OCI-LY1 (cell line): ENCODE results near the gene RPN1.

ENCODE experiments used
- H2AFZ ChIP-seq: fragments of 200-600 bp; sonication (generic), shearing (Covaris generic); 2 replicates; pipeline ENCODE4 v1.6.0; 2014; ENCODE audit warnings: antibody characterized with exemption, mild to moderate bottlenecking, low read length
- H3F3A ChIP-seq: fragments of 200-600 bp; sonication (generic), shearing (Covaris generic); 2 replicates; pipeline ENCODE4 v1.6.0; 2014; ENCODE audit warnings: mild to moderate bottlenecking, antibody characterized with exemption, low read length, moderate library complexity; ENCODE audit not compliant: insufficient read depth
- H3K27ac ChIP-seq: fragments of 200-600 bp; sonication (generic); 2 replicates; pipeline ENCODE4 v1.5.1; 2014; ENCODE audit warnings: low read length, mixed run types, mild to moderate bottlenecking, low read depth; ENCODE audit not compliant: poor library complexity, severe bottlenecking
- H3K27me3 ChIP-seq: fragments of 200-600 bp; sonication (generic); 2 replicates; pipeline ENCODE4 v1.6.0; 2014; ENCODE audit warnings: antibody characterized with exemption, mild to moderate bottlenecking, low read length, moderate library complexity; ENCODE audit not compliant: insufficient read depth
- H3K36me3 ChIP-seq: fragments of 200-600 bp; sonication (generic); 2 replicates; pipeline ENCODE4 v1.6.1; 2014; ENCODE audit warnings: mild to moderate bottlenecking, antibody characterized with exemption, low read length, moderate library complexity, mixed read lengths; ENCODE audit not compliant: insufficient read depth
- H3K4me1 ChIP-seq: fragments of 200-600 bp; sonication (generic); 2 replicates; pipeline ENCODE4 v1.5.1; 2014; ENCODE audit warnings: mild to moderate bottlenecking, low read length, moderate library complexity; ENCODE audit not compliant: insufficient read depth, severe bottlenecking
- H3K4me2 ChIP-seq: fragments of 200-600 bp; sonication (generic), shearing (Covaris generic); 2 replicates; pipeline ENCODE4 v1.6.1; 2014; ENCODE audit warnings: low read length
- H3K4me3 ChIP-seq: fragments of 200-600 bp; sonication (generic); 2 replicates; pipeline ENCODE4 v1.5.1; 2014; ENCODE audit warnings: low read length, low read depth, mild to moderate bottlenecking, mixed read lengths; ENCODE audit not compliant: poor library complexity, severe bottlenecking
- H3K79me2 ChIP-seq: fragments of 200-600 bp; shearing (Covaris generic); 2 replicates; pipeline ENCODE4 v1.6.1; 2016; ENCODE audit warnings: mixed run types, low read length, mixed read lengths; ENCODE audit not compliant: insufficient read depth
- H3K9ac ChIP-seq: fragments of 200-600 bp; sonication (generic), shearing (Covaris generic); 2 replicates; pipeline ENCODE4 v1.6.1; 2014; ENCODE audit warnings: mild to moderate bottlenecking, low read length, mixed read lengths
- H3K9me2 ChIP-seq: fragments of 200-600 bp; sonication (generic), shearing (Covaris generic); 2 replicates; pipeline ENCODE4 v1.6.1; 2014; ENCODE audit warnings: low read depth, mild to moderate bottlenecking, low read length, mixed read lengths
- H3K9me3 ChIP-seq: fragments of 200-600 bp; shearing (Covaris generic); 2 replicates; pipeline ENCODE4 v1.6.1; 2014; ENCODE audit warnings: low read length, mixed read lengths
- H4K20me1 ChIP-seq: fragments of 200-600 bp; sonication (generic), shearing (Covaris generic); 2 replicates; pipeline ENCODE4 v1.6.0; 2016; ENCODE audit warnings: mild to moderate bottlenecking, low read length; ENCODE audit not compliant: insufficient read depth
- CTCF ChIP-seq: fragments of 200-600 bp; sonication (generic), shearing (Covaris generic); IDR thresholded peaks from 2 replicates; pipeline ENCODE4 v1.5.1; 2017; ENCODE audit warnings: mild to moderate bottlenecking, antibody characterized with exemption, low read length, moderate library complexity, mixed read lengths
- EZH2 ChIP-seq: fragments of 200-600 bp; sonication (generic), shearing (Covaris generic); IDR thresholded peaks from 2 replicates; pipeline ENCODE4 v1.8.0; 2017; ENCODE audit warnings: borderline replicate concordance, mixed run types, mild to moderate bottlenecking, antibody characterized with exemption, low read length, moderate library complexity, mixed read lengths

The RPN1 gene

GRCh38 chr3:128585974-128586373 lies 64.6 kb downstream of the RPN1 start:
- Histone ChIP-seq H3F3A (no peaks in the 10 kb centered on the region), H2AFZ (no peak overlapping the region), H3K36me3 (no peaks in the 10 kb centered on the region), H3K9ac (no peak overlapping the region), H3K27ac (no peak overlapping the region), H3K4me1 (peaks cover 7% of the 10 kb centered on the region), H3K79me2 (no peaks in the 10 kb centered on the region), H3K4me2 (no peak overlapping the region), H4K20me1 (no peaks in the 10 kb centered on the region), H3K9me2 (no peaks in the 10 kb centered on the region), H3K9me3 (no peaks in the 10 kb centered on the region), H3K27me3 (peaks cover 10% of the 10 kb centered on the region; the same call in 1 of the 2 replicates), H3K4me3 (no peak overlapping the region)
- TF ChIP-seq CTCF: no peak
- no peak for TF ChIP-seq EZH2

GRCh38 chr3:128585189-128585588 lies 65.4 kb downstream of the RPN1 start:
- Histone ChIP-seq H3K4me2 (no peak overlapping the region), H3K79me2 (no peaks in the 10 kb centered on the region), H2AFZ (no peak overlapping the region), H3K4me1 (peaks cover 7% of the 10 kb centered on the region), H4K20me1 (no peaks in the 10 kb centered on the region), H3K9me3 (peaks cover under 1% of the 10 kb centered on the region; the same call in 1 of the 2 replicates), H3K9ac (no peak overlapping the region), H3F3A (no peaks in the 10 kb centered on the region), H3K9me2 (no peaks in the 10 kb centered on the region), H3K27ac (no peak overlapping the region), H3K36me3 (peaks cover under 1% of the 10 kb centered on the region; the same call in 1 of the 2 replicates), H3K4me3 (no peak overlapping the region), H3K27me3 (peaks cover 7% of the 10 kb centered on the region; the same call in 1 of the 2 replicates)
- TF ChIP-seq CTCF (no peak), EZH2 (no peak)

- H3K4me3 ChIP-seq: no peak overlapping the region
- TF ChIP-seq CTCF (peak; percentile 96), EZH2 (no peak)
- H2AFZ ChIP-seq: no peak overlapping the region
- peaks cover 9% of the 10 kb centered on the region; the same call in 1 of the 2 replicates for H3K27me3 ChIP-seq
- H3K9ac ChIP-seq: no peak overlapping the region
- no peaks in the 10 kb centered on the region for H3K79me2 ChIP-seq
- H3K4me2 ChIP-seq: peak overlapping the region; percentile 38; the same call in 1 of the 2 replicates
- no peaks in the 10 kb centered on the region for H4K20me1 ChIP-seq
- H3K9me2 ChIP-seq: no peaks in the 10 kb centered on the region
- peaks cover 7% of the 10 kb centered on the region for H3K4me1 ChIP-seq
- no peak overlapping the region for H3K27ac ChIP-seq
- no peaks in the 10 kb centered on the region for H3F3A ChIP-seq
- peaks cover 5% of the 10 kb centered on the region; the same call in 1 of the 2 replicates for H3K36me3 ChIP-seq
- peaks cover 6% of the 10 kb centered on the region for H3K9me3 ChIP-seq
These were observed 66.1 kb downstream of the RPN1 start for GRCh38 chr3:128584412-128585020.
